Sigmoid colon (tissue), 7 donors: ENCODE results near the gene HTT. TPM values are rescaled to one million over a fixed set of nuclear protein-coding genes. Genes with fewer than 3 reads are reported as not detected.

ENCODE experiments used
- DNase-seq: peaks from one replicate; pipeline ENCODE4 v3.0.0-alpha.2; 2019
- H3K27ac ChIP-seq, 4 donors: fragments of 200-600 bp; sonication (generic); one replicate each; pipeline ENCODE4 v1.5.1; 2016 to 2019; ENCODE audit warnings: mild to moderate bottlenecking in 1 of 4
- H3K27me3 ChIP-seq, 3 donors: fragments of 200-600 bp; sonication (generic); one replicate each; pipeline ENCODE4 v1.5.1; 2019; ENCODE audit warnings: mild to moderate bottlenecking in 1 of 3
- H3K36me3 ChIP-seq, 4 donors: fragments of 200-600 bp; sonication (generic); one replicate each; pipeline ENCODE4 v1.5.1; 2016 to 2019
- H3K4me1 ChIP-seq, 4 donors: fragments of 200-600 bp; sonication (generic); one replicate each; pipeline ENCODE4 v1.5.1; 2017 to 2019
- H3K4me3 ChIP-seq, 4 donors: fragments of 200-600 bp; sonication (generic); one replicate each; pipeline ENCODE4 v1.5.1; 2017 to 2019; ENCODE audit warnings: mild to moderate bottlenecking in 2 of 4, moderate library complexity in 1 of 4
- H3K9me3 ChIP-seq, 4 donors: fragments of 200-600 bp in 3 of 4; sonication (generic) in 3 of 4; one replicate each; pipeline versions ENCODE4 v1.5.1 to v1.6.1; 2013 to 2019
- EP300 ChIP-seq, 4 donors: sonication (generic); formaldehyde crosslinking; IDR thresholded peaks; one replicate each; pipeline ENCODE4 v1.6.1; 2017; ENCODE audit warnings: antibody characterized with exemption in 4 of 4
- POLR2A ChIP-seq, 2 donors: fragments of 450-650 bp; IDR thresholded peaks; one replicate each; pipeline ENCODE4 v1.6.1; 2016; ENCODE audit warnings: antibody characterized with exemption in 2 of 2, mild to moderate bottlenecking in 2 of 2, moderate library complexity in 2 of 2
- POLR2AphosphoS5 ChIP-seq, 4 donors: sonication (generic); formaldehyde crosslinking; IDR thresholded peaks; one replicate each; pipeline ENCODE4 v1.6.1; 2017; ENCODE audit warnings: antibody characterized with exemption in 4 of 4
- WGBS, 2 donors: extraction: QIAGEN DNeasy Blood & Tissue Kit; methylation state at CpG; one replicate each; pipeline ENCODE4 v1.1.7; 2013; 5-methylcytosine and 5-hydroxymethylcytosine counted together
- intact Hi-C: fragments of 100-400 bp; cut with DNase I; formaldehyde crosslinking; loops from one replicate; pipeline ENCODE4 v1.15.1; 2023
- polyA plus RNA-seq, 3 donors: library from polyadenylated mRNA; stranded (reverse); fragments of 200-250 nt; gene quantifications; one replicate each; pipeline ENCODE4 v1.2.3, GENCODE V29; 2013
- total RNA-seq, 4 donors: library from RNA; depleted of rRNA; stranded (reverse); fragments of >200 nt; gene quantifications; one replicate each; pipeline ENCODE4 v1.1.0, GENCODE V29; 2016
- TF ChIP-seq, protein P1 (sequence below), 4 experiments: fragments of 450-650 bp in 3 of 4; fragments of 200-600 bp in 1 of 4; IDR thresholded peaks; one replicate each; pipeline ENCODE4 v1.5.1; 2016 to 2019; ENCODE audit warnings: antibody characterized with exemption in 4 of 4, mild to moderate bottlenecking in 3 of 4, moderate library complexity in 2 of 4
- donor health status: healthy with polysubstance abuse.
- donor health status: Bipolar disorder and iron deficiency.
- donor health status: healthy.

Gene HTT
- total and polyA plus RNA-seq, 7 donors, result 6.5 to 41.5 (median 22.7) TPM

DNA sequence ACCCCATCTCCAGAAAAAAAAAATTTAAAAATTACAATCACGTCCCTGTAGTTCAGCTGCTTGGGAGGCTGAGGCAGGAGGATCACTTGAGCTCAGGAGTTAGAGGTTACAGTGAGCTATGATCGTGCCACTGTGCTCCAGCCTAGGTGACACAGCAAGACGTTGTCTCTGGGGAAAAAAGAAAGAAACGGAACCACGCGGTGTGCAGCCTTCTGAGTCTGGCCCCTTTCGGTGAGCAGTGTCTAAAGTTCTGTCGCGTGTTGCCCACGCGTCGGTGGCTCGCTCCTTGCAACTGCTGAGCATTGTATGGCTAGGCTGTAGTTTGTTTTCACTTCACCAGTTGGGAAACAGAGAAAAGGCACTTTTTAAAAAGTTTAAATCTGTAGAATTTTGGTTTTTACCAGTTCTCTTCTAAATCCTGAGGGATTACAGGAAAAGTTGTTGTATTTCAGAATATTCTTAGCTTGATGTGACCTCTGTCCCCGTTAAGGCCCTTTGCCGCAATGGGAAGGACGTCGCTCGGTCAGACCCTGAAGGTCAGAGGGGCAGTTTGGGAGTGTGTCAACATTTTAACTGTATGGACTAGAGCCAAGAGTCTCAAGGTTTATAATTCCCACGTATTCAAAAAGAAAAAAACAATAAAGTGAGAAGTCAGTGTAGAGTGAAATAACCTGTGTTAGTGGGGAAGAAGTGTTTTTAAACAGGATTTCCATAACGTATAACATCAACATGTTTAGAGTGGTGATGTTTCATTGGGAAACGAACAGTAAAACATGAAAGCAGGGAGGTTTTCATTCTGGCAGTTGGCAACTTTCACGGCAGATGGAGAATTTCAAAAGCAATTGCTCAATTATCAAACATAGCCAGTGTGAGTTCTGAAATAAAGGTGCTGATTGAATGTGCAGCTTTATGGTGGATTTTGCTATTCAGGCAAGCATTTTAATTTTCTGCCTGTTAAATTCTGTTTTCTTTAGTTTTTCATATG is 128.6 kb downstream of the HTT start:
- 60 to 61% methylated on average over 22 of the region's 22 CpGs for WGBS, 2 donors
- peak overlapping the region; percentile 69 to 80 (median 73) for H3K27ac ChIP-seq

DNA sequence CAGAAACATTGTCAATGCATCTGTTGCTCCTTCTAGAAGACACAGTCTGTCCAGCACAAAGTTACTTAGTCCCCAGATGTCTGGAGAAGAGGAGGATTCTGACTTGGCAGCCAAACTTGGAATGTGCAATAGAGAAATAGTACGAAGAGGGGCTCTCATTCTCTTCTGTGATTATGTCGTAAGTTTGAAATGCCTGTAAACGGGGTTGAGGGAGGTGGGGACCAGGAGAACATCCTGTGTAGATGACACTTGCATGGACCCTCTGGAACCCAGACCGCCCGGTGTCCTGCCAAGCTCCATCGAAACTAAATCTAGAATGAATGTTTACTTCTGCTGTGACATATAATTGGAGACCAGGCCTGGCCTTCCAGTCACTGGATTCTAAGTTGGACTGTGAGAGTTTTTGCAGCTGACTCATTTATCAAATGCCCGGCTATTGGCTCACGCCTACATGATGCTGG is 129.5 kb downstream of the HTT start:
- 78 to 80% methylated on average over 8 of the region's 8 CpGs for WGBS, 2 donors
- Histone ChIP-seq H3K9me3 (no peaks in the 10 kb centered on the region), H3K36me3 (peaks cover 10 to 34% (median 22%) of the 10 kb centered on the region in 4 donors), H3K4me3 (peak overlapping the region in 1 of 4 donors; percentile 7), H3K27ac (peak overlapping the region; percentile 69 to 80 (median 73)), H3K27me3 (no peaks in the 10 kb centered on the region), H3K4me1 (peaks cover 0 to 32% (median 23%) of the 10 kb centered on the region in 4 donors)
- intact Hi-C loops, result loop anchor here (2.0 to 10.0 kb wide), 3 partner anchors 91 to 241 kb away; partner anchors contain the start of genes HGFAC and RGS12
- peak; percentile 90 for DNase-seq
- TF ChIP-seq POLR2A (IDR thresholded peaks at IDR 0.05) (no peak), POLR2AphosphoS5 (IDR thresholded peaks at IDR 0.05) (peak; percentile 27 to 66 (median 47)), EP300 (IDR thresholded peaks at IDR 0.05) (no peak)
- TF ChIP-seq, protein P1, sequence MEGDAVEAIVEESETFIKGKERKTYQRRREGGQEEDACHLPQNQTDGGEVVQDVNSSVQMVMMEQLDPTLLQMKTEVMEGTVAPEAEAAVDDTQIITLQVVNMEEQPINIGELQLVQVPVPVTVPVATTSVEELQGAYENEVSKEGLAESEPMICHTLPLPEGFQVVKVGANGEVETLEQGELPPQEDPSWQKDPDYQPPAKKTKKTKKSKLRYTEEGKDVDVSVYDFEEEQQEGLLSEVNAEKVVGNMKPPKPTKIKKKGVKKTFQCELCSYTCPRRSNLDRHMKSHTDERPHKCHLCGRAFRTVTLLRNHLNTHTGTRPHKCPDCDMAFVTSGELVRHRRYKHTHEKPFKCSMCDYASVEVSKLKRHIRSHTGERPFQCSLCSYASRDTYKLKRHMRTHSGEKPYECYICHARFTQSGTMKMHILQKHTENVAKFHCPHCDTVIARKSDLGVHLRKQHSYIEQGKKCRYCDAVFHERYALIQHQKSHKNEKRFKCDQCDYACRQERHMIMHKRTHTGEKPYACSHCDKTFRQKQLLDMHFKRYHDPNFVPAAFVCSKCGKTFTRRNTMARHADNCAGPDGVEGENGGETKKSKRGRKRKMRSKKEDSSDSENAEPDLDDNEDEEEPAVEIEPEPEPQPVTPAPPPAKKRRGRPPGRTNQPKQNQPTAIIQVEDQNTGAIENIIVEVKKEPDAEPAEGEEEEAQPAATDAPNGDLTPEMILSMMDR (IDR thresholded peaks at IDR 0.05), result no peak

More for the DNA sequence above, 128.6 kb downstream of the HTT start:
- intact Hi-C loops, result loop anchor here (2.0 to 10.0 kb wide), 3 partner anchors 92 to 242 kb away; partner anchors contain the start of genes HGFAC and RGS12
- no peak for DNase-seq
- Histone ChIP-seq H3K4me1 (peaks cover 0 to 32% (median 23%) of the 10 kb centered on the region in 4 donors), H3K27me3 (no peaks in the 10 kb centered on the region), H3K9me3 (no peaks in the 10 kb centered on the region), H3K36me3 (peaks cover 5 to 28% (median 18%) of the 10 kb centered on the region in 4 donors), H3K4me3 (no peak overlapping the region)
- TF ChIP-seq POLR2AphosphoS5 (IDR thresholded peaks at IDR 0.05) (peak in 2 of 4 donors; percentile 29 to 52), POLR2A (IDR thresholded peaks at IDR 0.05) (no peak), EP300 (IDR thresholded peaks at IDR 0.05) (no peak)
- TF ChIP-seq, protein P1 (IDR thresholded peaks at IDR 0.05), result no peak

DNA sequence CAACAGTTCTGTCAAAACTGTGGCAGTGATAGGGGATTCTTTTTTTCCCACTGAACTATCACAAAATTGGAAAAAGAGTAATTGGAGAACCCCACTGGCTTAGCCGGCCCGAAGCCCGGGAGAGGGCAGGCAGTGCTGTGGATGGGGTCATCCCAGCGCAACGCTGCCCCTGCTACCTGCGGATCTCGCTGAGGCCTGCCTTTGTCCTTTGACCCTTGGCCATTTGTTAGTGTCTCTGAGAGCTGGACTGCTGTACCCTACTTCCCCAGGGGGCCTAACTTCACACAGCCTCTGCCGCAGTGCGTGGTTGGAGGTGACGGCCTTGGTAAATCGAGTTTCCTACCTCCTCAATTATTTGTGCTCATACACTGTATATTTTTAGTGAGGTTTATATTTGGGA is 131.5 kb downstream of the HTT start:
- no peak for DNase-seq
- no peaks in the 10 kb centered on the region for H3K27me3 ChIP-seq
- intact Hi-C loops, result loop anchor here (10.0 kb wide), 2 partner anchors 89 to 239 kb away; partner anchors contain the start of genes HGFAC and RGS12
- peak overlapping the region in 1 of 4 donors; percentile 73 for H3K27ac ChIP-seq
- H3K4me3 ChIP-seq, result no peak overlapping the region
- whole genome bisulfite sequencing, 2 donors, result 95 to 98% methylated on average over 11 of the region's 11 CpGs
- TF ChIP-seq POLR2A (IDR thresholded peaks at IDR 0.05), result no peak
- TF ChIP-seq POLR2AphosphoS5 (IDR thresholded peaks at IDR 0.05), result no peak
- no peak for TF ChIP-seq EP300 (IDR thresholded peaks at IDR 0.05)
- TF ChIP-seq, protein P1 (IDR thresholded peaks at IDR 0.05), result no peak
- peaks cover 0 to 32% (median 23%) of the 10 kb centered on the region in 4 donors for H3K4me1 ChIP-seq
- no peaks in the 10 kb centered on the region for H3K9me3 ChIP-seq
- peaks cover 23 to 39% (median 33%) of the 10 kb centered on the region in 4 donors for H3K36me3 ChIP-seq

DNA sequence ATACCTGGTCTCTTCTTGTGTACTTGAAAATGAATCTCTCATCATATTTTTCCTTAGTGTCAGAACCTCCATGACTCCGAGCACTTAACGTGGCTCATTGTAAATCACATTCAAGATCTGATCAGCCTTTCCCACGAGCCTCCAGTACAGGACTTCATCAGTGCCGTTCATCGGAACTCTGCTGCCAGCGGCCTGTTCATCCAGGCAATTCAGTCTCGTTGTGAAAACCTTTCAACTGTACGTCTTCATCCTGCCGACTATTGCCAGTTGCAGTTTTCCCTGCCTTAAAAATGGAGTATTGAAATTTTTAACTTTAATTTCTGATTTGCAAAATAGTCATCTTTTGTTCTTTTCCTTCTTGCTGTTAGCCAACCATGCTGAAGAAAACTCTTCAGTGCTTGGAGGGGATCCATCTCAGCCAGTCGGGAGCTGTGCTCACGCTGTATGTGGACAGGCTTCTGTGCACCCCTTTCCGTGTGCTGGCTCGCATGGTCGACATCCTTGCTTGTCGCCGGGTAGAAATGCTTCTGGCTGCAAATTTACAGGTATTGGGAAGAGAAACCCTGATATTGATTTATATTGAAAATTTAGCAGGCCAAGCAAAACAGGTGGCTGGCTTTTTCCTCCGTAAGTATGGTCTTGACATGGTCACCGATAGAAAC is 132.1 kb downstream of the HTT start:
- intact Hi-C loops, result loop anchor here (10.0 kb wide), 2 partner anchors 88 to 238 kb away; partner anchors contain the start of genes HGFAC and RGS12
- no peaks in the 10 kb centered on the region for H3K9me3 ChIP-seq
- H3K36me3 ChIP-seq, result peaks cover 23 to 40% (median 33%) of the 10 kb centered on the region in 4 donors
- TF ChIP-seq, protein P1 (IDR thresholded peaks at IDR 0.05), result no peak
- TF ChIP-seq POLR2A (IDR thresholded peaks at IDR 0.05) (no peak), EP300 (IDR thresholded peaks at IDR 0.05) (no peak), POLR2AphosphoS5 (IDR thresholded peaks at IDR 0.05) (no peak)
- H3K4me3 ChIP-seq, result no peak overlapping the region
- peak overlapping the region in 1 of 4 donors; percentile 34 for H3K27ac ChIP-seq
- WGBS, 2 donors, result 96 to 97% methylated on average over 18 of the region's 18 CpGs
- H3K4me1 ChIP-seq, result peaks cover 0 to 32% (median 23%) of the 10 kb centered on the region in 4 donors
- DNase-seq, result no peak
- H3K27me3 ChIP-seq, result no peaks in the 10 kb centered on the region
